Measurements from ENCODE around the gene PLCB4. TPM values are rescaled to one million over a fixed set of nuclear protein-coding genes. Genes with fewer than 3 reads are reported as not detected.

PLCB4 gene
- total and polyA plus RNA-seq, 12 donors: 0.26 to 8.5 (median 2.8) TPM

GRCh38 chr20:9367746-9368145 is 298.9 kb downstream of the PLCB4 start:
- no peaks in the 10 kb centered on the region for H3K4me1 ChIP-seq (replicated peaks in 1 of 2)
- H3K27ac ChIP-seq: no peak overlapping the region
- no peaks in the 10 kb centered on the region for H3K27me3 ChIP-seq
- intact Hi-C loops (cut with DNase I): loop anchor here in 1 of 2 donors (10.0 kb wide), 2 partner anchors 523 to 583 kb away; no protein-coding TSS in a partner anchor
- 51 to 65% (median 59%) methylated on average over 2 of the region's 2 CpGs for WGBS, 4 donors
- no peaks in the 10 kb centered on the region for H3K9me3 ChIP-seq (replicated peaks in 1 of 3)
- TF ChIP-seq POLR2A (IDR thresholded peaks at IDR 0.05) (no peak), CTCF (IDR thresholded peaks at IDR 0.05) (no peak)
- no peak overlapping the region for H3K4me3 ChIP-seq
- DNase-seq: no peak
- no peaks in the 10 kb centered on the region for H3K36me3 ChIP-seq (replicated peaks in 1 of 2)

GRCh38 chr20:9368893-9369292 is 300.0 kb downstream of the PLCB4 start:
- no peak for DNase-seq
- intact Hi-C loops (cut with DNase I): loop anchor here in 1 of 2 donors (10.0 kb wide), 2 partner anchors 524 to 584 kb away; no protein-coding TSS in a partner anchor

GRCh38 chr20:9369557-9369956 is 300.7 kb downstream of the PLCB4 start:
- Histone ChIP-seq H3K27me3 (no peaks in the 10 kb centered on the region), H3K4me1 (replicated peaks in 1 of 2) (no peaks in the 10 kb centered on the region), H3K27ac (no peak overlapping the region), H3K9me3 (replicated peaks in 1 of 3) (no peaks in the 10 kb centered on the region), H3K4me3 (no peak overlapping the region), H3K36me3 (replicated peaks in 1 of 2) (no peaks in the 10 kb centered on the region)
- 78 to 93% (median 86%) methylated on average over 4 of the region's 4 CpGs for WGBS, 4 donors
- no peak for DNase-seq
- intact Hi-C loops (cut with DNase I): loop anchor here in 1 of 2 donors (10.0 kb wide), 2 partner anchors 525 to 585 kb away; no protein-coding TSS in a partner anchor
- no peak for TF ChIP-seq CTCF (IDR thresholded peaks at IDR 0.05)
- no peak for TF ChIP-seq POLR2A (IDR thresholded peaks at IDR 0.05)

More at GRCh38 chr20:9368893-9369292, 300.0 kb downstream of the PLCB4 start:
- H3K4me3 ChIP-seq: no peak overlapping the region
- H3K36me3 ChIP-seq (replicated peaks in 1 of 2): no peaks in the 10 kb centered on the region
- H3K4me1 ChIP-seq (replicated peaks in 1 of 2): no peaks in the 10 kb centered on the region
- no peaks in the 10 kb centered on the region for H3K9me3 ChIP-seq (replicated peaks in 1 of 3)
- 84 to 86% (median 86%) methylated on average over 4 of the region's 4 CpGs for WGBS, 4 donors
- TF ChIP-seq POLR2A (IDR thresholded peaks at IDR 0.05) (no peak), CTCF (IDR thresholded peaks at IDR 0.05) (no peak)
- no peaks in the 10 kb centered on the region for H3K27me3 ChIP-seq
- no peak overlapping the region for H3K27ac ChIP-seq

- no peak overlapping the region for H3K27ac ChIP-seq
- H3K27me3 ChIP-seq: peaks cover 3% of the 10 kb centered on the region
- 64 to 71% (median 70%) methylated on average over 5 of the region's 5 CpGs for WGBS, 4 donors
- H3K36me3 ChIP-seq (replicated peaks in 1 of 2): no peaks in the 10 kb centered on the region
- H3K4me3 ChIP-seq: no peak overlapping the region
- intact Hi-C loops (cut with DNase I): no loop called here
- TF ChIP-seq CTCF (IDR thresholded peaks at IDR 0.05): no peak
- no peak for TF ChIP-seq POLR2A (IDR thresholded peaks at IDR 0.05)
- DNase-seq: no peak
- no peaks in the 10 kb centered on the region for H3K9me3 ChIP-seq (replicated peaks in 1 of 3)
- no peaks in the 10 kb centered on the region for H3K4me1 ChIP-seq (replicated peaks in 1 of 2)
Observed at GRCh38 chr20:9374072-9374471, 305.2 kb downstream of the PLCB4 start.

Data from adrenal gland (tissue), 12 donors.